Kidney (tissue), 14 donors: ENCODE results near the gene ST3GAL4. TPM values are rescaled to one million over a fixed set of nuclear protein-coding genes. Genes with fewer than 3 reads are reported as not detected.
A peak's percentile ranks its signal among the peaks of the same experiment; 100 is the strongest.

ENCODE experiments used
- DNase-seq, 5 donors: peaks; one replicate each; pipeline ENCODE4 v3.0.0-alpha.2; 2013 to 2020
- FAIRE-seq: peaks from 2 replicates; lab custom pipeline; 2012; peaks lifted over from hg19 to GRCh38; lab: Jason Lieb, UNC
- H3K27ac ChIP-seq, 2 donors: one replicate each; pipeline ENCODE4 v1.7.0; 2013; ENCODE audit warnings: low read depth in 2 of 2, low read length in 2 of 2, inconsistent platforms in 1 of 2
- H3K27me3 ChIP-seq: one replicate; pipeline ENCODE4 v1.7.1; 2013; ENCODE audit warnings: low read length, inconsistent platforms; ENCODE audit not compliant: control insufficient read depth, insufficient read depth
- H3K36me3 ChIP-seq, 3 donors: one replicate each; pipeline versions ENCODE4 v1.7.0 to v1.7.1; 2013; ENCODE audit warnings: low read length in 3 of 3, control low read depth in 1 of 3, inconsistent platforms in 1 of 3; ENCODE audit not compliant: insufficient read depth in 3 of 3, control insufficient read depth in 2 of 3
- H3K4me1 ChIP-seq, 3 donors: one replicate each; pipeline versions ENCODE4 v1.7.0 to v1.7.1; 2013; ENCODE audit warnings: low read length in 3 of 3, inconsistent platforms in 1 of 3, low read depth in 1 of 3; ENCODE audit not compliant: control insufficient read depth in 2 of 3, insufficient read depth in 2 of 3
- H3K4me3 ChIP-seq, 3 donors: one replicate each; pipeline versions ENCODE4 v1.7.0 to v1.8.1; 2013; ENCODE audit warnings: low read length in 3 of 3, control low read depth in 1 of 3, inconsistent platforms in 1 of 3
- H3K9ac ChIP-seq, 3 donors: one replicate each; pipeline versions ENCODE4 v1.7.0 to v1.7.1; 2013; ENCODE audit warnings: low read length in 3 of 3, control low read depth in 1 of 3, inconsistent platforms in 1 of 3
- H3K9me3 ChIP-seq, 3 donors: one replicate each; pipeline versions ENCODE4 v1.7.0 to v1.7.1; 2013; ENCODE audit warnings: low read length in 3 of 3, control low read depth in 1 of 3, inconsistent platforms in 1 of 3; ENCODE audit not compliant: control insufficient read depth in 2 of 3, insufficient read depth in 1 of 3
- intact Hi-C: fragments of 100-400 bp; cut with DNase I; formaldehyde crosslinking; loops from one replicate; pipeline ENCODE4 v1.11.1; 2022
- polyA plus RNA-seq: library from polyadenylated mRNA; stranded (reverse); fragments of 350-450 nt; fragmentation: Illumina TruSeq; extraction: RNeasy Lipid Tissue Mini Kit (QIAGEN cat#74804); gene quantifications from one replicate; pipeline ENCODE4 v1.2.3, GENCODE V29; 2014; ENCODE audit warnings: low read depth, low replicate concordance; ENCODE audit not compliant: insufficient read depth
- total RNA-seq: library from RNA; stranded (reverse); fragmentation: NEBNext Ultra II Directional; extraction: Animal tissue kit (Norgen Biotek cat#: 25700); gene quantifications from one replicate; pipeline ENCODE4 v1.2.1, GENCODE V29; 2021
- TF ChIP-seq, protein P1 (sequence below): IDR thresholded peaks from 3 replicates; pipeline ENCODE4 v1.5.1; 2012; ENCODE audit warnings: mild to moderate bottlenecking, moderate library complexity, borderline replicate concordance; ENCODE audit not compliant: insufficient read depth; ENCODE audit errors: extremely low read depth
- donor health status: control.
- donor health status: control.
- donor health status: control.
- donor health status: control.
- donor health status: control.
- donor health status: DM: yes; HTN: yes; CAD: no.
- donor health status: Normal renal cell carcinoma (clear cell type).

ST3GAL4 gene
- total and polyA plus RNA-seq, 2 donors from 2014 or later = 27.4 to 72.8 TPM

DNA sequence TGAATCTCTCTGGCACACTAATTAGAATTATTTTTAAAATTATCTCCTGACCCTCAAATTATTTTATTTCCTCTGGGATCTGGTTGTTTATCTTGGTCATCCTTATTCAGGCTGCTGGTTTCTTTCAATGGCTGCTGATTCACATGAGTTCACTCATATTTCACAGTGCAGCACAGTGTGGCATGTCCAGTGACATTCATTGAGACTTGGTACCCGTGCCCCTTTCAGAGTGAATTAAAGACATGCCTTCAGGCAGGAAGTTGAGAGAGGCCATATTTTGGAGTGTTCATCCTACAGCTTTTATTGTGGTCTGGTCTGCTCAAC is 38.1 kb upstream of the ST3GAL4 start:
- TF ChIP-seq, protein P1, sequence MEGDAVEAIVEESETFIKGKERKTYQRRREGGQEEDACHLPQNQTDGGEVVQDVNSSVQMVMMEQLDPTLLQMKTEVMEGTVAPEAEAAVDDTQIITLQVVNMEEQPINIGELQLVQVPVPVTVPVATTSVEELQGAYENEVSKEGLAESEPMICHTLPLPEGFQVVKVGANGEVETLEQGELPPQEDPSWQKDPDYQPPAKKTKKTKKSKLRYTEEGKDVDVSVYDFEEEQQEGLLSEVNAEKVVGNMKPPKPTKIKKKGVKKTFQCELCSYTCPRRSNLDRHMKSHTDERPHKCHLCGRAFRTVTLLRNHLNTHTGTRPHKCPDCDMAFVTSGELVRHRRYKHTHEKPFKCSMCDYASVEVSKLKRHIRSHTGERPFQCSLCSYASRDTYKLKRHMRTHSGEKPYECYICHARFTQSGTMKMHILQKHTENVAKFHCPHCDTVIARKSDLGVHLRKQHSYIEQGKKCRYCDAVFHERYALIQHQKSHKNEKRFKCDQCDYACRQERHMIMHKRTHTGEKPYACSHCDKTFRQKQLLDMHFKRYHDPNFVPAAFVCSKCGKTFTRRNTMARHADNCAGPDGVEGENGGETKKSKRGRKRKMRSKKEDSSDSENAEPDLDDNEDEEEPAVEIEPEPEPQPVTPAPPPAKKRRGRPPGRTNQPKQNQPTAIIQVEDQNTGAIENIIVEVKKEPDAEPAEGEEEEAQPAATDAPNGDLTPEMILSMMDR = no peak
- no peak for DNase-seq
- H3K36me3 ChIP-seq = peaks cover 0 to 3% (median 0%) of the 10 kb centered on the region in 3 donors
- no peak for FAIRE-seq
- no peak overlapping the region for H3K4me3 ChIP-seq
- intact Hi-C loops = no loop called here
- H3K9ac ChIP-seq = no peak overlapping the region
- peaks cover 0 to 3% (median 0%) of the 10 kb centered on the region in 3 donors for H3K9me3 ChIP-seq
- H3K27ac ChIP-seq = no peak overlapping the region
- H3K4me1 ChIP-seq = peaks cover 0 to 5% (median 0%) of the 10 kb centered on the region in 3 donors
- no peaks in the 10 kb centered on the region for H3K27me3 ChIP-seq

DNA sequence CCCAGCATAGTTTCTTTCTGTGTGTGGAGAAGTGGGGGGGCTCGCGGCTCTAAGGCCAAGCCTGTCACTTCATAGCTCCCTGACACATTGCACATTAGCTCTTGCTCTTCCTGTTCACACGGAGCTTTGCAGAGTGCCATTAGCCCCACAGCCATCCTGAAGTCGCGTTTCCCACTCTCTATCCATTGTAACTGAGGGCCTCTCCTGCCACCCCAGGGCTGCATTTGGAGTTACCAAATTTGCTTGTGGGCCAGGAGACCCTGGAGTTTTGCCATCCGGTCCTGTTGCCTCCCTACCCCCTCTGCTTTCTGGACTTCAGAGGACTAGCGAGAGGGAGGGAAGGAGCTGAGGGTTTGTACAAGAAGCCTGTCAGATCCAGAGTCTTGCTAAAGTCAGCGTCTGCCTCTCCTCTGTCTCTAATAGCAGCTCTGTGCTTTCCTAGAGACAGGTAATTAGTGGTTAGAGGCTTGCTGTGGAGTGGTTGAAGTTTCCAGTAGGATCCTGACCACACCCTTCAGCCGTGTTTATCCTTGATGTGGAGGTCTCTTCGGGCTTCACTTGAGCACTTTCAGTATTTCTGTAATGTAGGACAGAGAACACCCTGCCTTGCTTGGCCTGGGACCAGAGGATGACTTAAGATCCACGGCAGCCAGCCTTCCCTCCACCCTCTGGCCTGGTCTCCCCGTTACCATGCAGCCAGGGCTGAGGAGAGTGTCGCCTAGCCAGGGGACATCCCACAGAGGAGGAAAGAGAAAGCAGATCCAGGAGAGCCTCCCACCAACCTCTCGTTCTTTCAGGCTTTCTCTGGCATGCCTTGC is 37.5 kb upstream of the ST3GAL4 start:
- intact Hi-C loops = no loop called here
- Histone ChIP-seq H3K9me3 (peaks cover 0 to 3% (median 0%) of the 10 kb centered on the region in 3 donors), H3K4me3 (no peak overlapping the region), H3K27me3 (no peaks in the 10 kb centered on the region), H3K27ac (peak overlapping the region in 1 of 2 donors; percentile 2), H3K4me1 (peaks cover 0 to 5% (median 0%) of the 10 kb centered on the region in 3 donors), H3K36me3 (peaks cover 0 to 3% (median 0%) of the 10 kb centered on the region in 3 donors), H3K9ac (no peak overlapping the region)
- FAIRE-seq (no peak), DNase-seq (peak in 3 of 5 donors; percentile 16 to 90 (median 55))
- TF ChIP-seq, protein P1 = no peak

DNA sequence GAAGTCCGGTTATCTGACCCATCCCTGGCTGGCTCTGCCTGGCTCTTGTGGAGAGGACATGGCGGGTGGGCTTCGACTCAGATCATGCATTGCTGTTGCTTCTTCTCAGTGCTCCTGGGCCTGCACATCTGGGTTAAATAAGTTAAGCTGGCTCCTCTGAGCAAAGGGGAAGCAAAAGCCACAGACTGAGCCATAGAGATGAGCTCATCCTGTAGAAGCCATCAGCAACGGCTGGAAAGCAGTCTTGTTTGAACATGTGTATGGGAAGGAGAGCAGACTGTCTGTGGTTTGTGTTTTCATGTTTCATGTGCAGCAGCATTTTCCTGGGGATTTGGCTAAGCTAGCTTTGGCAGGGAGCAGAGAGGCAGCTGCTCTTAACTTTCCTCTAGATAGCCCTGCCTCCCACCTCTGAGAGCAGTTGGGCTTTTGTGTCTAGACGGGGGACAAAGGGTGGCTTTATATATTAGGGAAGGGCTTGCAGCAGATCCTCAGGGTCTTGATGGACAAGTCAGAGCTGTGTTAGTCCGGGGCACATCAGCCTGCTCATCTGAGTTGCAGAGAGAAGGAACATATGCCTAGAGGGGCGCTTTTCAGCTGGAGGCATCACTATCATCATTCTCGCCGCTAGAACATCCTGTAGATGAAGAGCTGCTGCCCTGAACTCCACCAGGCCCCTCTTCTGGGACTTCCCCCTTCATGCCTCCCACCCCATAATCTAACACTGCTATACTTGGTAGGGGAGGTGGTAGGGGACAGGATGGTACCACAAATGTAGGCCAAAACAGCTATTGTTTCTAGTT is 36.7 kb upstream of the ST3GAL4 start:
- intact Hi-C loops = no loop called here
- H3K4me3 ChIP-seq = no peak overlapping the region
- H3K4me1 ChIP-seq = peaks cover 0 to 5% (median 0%) of the 10 kb centered on the region in 3 donors
- H3K27me3 ChIP-seq = no peaks in the 10 kb centered on the region
- no peak overlapping the region for H3K9ac ChIP-seq
- TF ChIP-seq, protein P1 = no peak
- FAIRE-seq = no peak
- peak overlapping the region in 1 of 2 donors; percentile 2 for H3K27ac ChIP-seq
- DNase-seq = peak in 2 of 5 donors; percentile 10 to 39
- peaks cover 0 to 3% (median 0%) of the 10 kb centered on the region in 3 donors for H3K9me3 ChIP-seq
- peaks cover 0 to 3% (median 0%) of the 10 kb centered on the region in 3 donors for H3K36me3 ChIP-seq
